Bronchial epithelial cell (primary cell): ENCODE results near the gene ZFYVE9. TPM values are rescaled to one million over a fixed set of nuclear protein-coding genes. Genes with fewer than 3 reads are reported as not detected.

Source experiments
- DNase-seq: peaks from one replicate; pipeline ENCODE4 v3.0.0-alpha.2; 2010; ENCODE audit warnings: low read depth
- FAIRE-seq: peaks from 2 replicates; lab custom pipeline; 2011; peaks lifted over from hg19 to GRCh38; lab: Jason Lieb, UNC
- H3K27me3 ChIP-seq: 2 replicates; pipeline ENCODE4 v1.5.1; 2011; ENCODE audit warnings: low read length; ENCODE audit not compliant: control insufficient read depth, insufficient read depth
- H3K36me3 ChIP-seq: 2 replicates; pipeline ENCODE4 v1.5.1; 2011; ENCODE audit warnings: low read length; ENCODE audit not compliant: control insufficient read depth, insufficient read depth
- H3K4me3 ChIP-seq: 2 replicates; pipeline ENCODE4 v1.5.1; 2011; ENCODE audit warnings: mild to moderate bottlenecking, low read depth, low read length, control low read depth
- total RNA-seq: library from RNA; depleted of rRNA; stranded (reverse); fragments of >200 nt; gene quantifications from 2 replicates; pipeline ENCODE4 v1.2.1, GENCODE V29; 2014
- TF ChIP-seq, protein P1 (sequence below): IDR thresholded peaks from 2 replicates; pipeline ENCODE4 v1.5.1; 2011; ENCODE audit warnings: mild to moderate bottlenecking, moderate library complexity, low read length, control low read depth, inconsistent platforms; ENCODE audit not compliant: insufficient read depth, severe bottlenecking

Gene ZFYVE9
- total RNA-seq, 1 donor from 2014 or later, result 44.8 TPM

DNA sequence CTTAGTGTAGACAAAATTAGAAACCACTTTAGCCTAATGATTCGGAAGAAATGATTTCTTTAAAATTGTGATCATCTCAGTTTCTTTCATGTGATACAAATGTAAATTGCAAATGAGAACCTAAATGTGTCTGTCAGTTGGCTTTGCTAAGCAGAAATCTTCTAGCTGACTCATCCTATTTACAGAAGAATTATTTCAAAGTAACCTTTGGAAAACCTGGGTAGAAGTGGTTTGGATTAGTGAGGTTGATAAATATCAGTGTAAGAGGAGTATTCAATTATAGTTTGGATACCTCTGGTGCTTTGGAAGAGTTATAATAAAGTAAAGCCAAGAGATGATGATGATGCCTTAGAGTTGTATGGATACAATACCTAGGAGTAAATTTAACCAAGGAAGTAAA lies 186.7 kb downstream of the ZFYVE9 start:
- Histone ChIP-seq H3K36me3 (no peaks in the 10 kb centered on the region), H3K4me3 (no peak overlapping the region), H3K27me3 (no peaks in the 10 kb centered on the region)
- peak; percentile 29 for DNase-seq
- no peak for FAIRE-seq
- TF ChIP-seq, protein P1, sequence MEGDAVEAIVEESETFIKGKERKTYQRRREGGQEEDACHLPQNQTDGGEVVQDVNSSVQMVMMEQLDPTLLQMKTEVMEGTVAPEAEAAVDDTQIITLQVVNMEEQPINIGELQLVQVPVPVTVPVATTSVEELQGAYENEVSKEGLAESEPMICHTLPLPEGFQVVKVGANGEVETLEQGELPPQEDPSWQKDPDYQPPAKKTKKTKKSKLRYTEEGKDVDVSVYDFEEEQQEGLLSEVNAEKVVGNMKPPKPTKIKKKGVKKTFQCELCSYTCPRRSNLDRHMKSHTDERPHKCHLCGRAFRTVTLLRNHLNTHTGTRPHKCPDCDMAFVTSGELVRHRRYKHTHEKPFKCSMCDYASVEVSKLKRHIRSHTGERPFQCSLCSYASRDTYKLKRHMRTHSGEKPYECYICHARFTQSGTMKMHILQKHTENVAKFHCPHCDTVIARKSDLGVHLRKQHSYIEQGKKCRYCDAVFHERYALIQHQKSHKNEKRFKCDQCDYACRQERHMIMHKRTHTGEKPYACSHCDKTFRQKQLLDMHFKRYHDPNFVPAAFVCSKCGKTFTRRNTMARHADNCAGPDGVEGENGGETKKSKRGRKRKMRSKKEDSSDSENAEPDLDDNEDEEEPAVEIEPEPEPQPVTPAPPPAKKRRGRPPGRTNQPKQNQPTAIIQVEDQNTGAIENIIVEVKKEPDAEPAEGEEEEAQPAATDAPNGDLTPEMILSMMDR, result no peak

DNA sequence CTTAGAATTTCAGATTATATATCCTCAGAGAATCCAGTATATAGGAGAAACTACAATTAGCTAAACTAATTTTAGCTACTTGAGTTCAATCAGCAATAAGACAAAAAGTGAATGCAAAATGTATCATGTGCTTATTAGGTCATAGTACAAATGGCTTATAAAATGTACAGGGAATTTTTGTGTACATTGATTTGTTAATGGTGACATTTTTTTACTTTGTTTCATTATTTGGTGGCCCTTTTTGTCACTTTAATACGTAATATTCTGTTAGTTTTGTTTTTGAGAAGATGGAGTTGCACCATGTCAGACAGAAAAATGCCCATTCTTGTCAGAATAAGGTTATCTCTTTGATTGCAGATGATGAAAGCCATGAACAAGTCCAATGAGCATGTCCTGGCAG lies 190.5 kb downstream of the ZFYVE9 start:
- no peaks in the 10 kb centered on the region for H3K27me3 ChIP-seq
- DNase-seq, result peak; percentile 29
- H3K36me3 ChIP-seq, result no peaks in the 10 kb centered on the region
- TF ChIP-seq, protein P1, result no peak
- no peak overlapping the region for H3K4me3 ChIP-seq
- FAIRE-seq, result no peak

DNA sequence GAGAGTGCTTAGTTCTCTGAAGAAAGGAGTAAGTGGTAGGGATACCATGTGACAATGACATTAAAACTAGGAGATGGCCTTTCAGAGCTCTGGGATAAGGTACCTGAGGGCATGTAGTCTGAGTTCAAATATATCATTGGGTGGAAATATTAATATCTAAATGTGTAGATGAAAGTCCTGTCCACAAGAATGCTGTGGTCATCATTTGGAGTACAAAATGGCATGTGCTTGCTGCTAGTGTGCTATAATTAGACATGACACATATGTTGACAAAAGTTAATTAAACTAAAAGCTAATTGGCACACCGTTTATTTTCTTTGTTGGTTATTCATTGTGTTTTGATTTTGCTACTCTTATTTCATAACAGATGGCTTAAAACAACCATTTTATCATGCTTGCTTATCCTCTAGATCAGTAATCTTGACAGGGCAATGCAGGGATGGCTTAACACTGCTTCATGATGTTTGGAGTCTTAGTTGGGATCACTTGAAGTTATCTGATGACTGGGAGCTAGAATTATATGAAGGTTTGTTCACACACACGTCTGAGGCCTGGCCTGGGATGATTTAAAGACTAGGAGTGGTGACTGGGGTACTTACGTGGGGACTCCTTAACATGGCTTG lies 193.1 kb downstream of the ZFYVE9 start:
- DNase-seq (no peak), FAIRE-seq (no peak)
- TF ChIP-seq, protein P1, result no peak

DNA sequence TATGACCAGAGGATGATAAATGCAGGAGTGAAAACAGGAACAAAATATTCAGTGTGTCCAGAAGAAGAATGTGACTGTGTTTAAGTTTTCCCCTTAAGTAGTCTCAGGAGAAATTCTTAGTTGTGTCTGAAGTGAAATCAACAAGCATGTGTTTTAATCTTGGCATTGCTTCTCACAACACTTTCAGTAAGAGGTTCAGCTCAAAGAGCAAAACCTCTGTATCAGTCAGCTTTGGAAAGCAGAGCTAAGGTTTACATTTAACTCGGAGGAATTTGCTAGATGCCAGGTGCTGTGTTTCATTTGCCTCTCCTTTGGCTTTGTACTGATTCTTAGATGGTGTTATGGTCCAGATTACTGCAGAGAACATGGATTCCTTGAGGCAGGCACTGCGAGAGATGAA lies 195.6 kb downstream of the ZFYVE9 start:
- TF ChIP-seq, protein P1, result no peak

More for the DNA sequence above, 193.1 kb downstream of the ZFYVE9 start:
- no peaks in the 10 kb centered on the region for H3K36me3 ChIP-seq
- H3K27me3 ChIP-seq, result no peaks in the 10 kb centered on the region
- H3K4me3 ChIP-seq, result no peak overlapping the region

DNA sequence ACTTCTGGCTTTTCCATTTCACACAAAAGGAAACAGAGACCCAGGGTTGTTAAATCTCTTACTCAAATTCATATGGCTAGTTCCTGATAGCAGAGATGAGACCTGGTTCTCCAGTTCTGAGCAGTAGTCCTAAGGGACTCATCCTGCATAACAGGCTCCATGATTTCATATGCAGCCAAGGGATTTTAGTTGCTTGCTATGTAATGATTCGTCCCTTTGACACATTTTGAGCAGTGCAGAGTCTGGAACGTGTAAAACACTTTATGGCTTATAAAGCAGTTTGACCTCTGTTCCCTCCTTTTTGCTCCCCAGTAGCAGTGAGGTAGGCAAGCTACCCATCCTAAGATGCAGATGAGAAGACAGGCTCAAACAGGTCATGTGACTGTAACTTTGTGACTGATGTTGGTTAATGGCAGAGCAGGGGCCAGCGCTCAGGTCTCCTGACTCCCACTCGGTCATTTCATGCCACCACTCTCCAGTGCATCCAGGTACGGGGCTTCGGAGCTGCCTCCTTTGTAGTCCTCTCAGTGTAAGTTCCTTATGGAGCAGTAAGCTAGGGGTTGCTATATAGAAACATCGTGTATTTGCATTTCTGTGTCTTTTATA lies 199.9 kb downstream of the ZFYVE9 start:
- Histone ChIP-seq H3K27me3 (no peaks in the 10 kb centered on the region), H3K36me3 (peaks cover 3% of the 10 kb centered on the region), H3K4me3 (no peak overlapping the region)
- FAIRE-seq, result no peak
- no peak for DNase-seq
- TF ChIP-seq, protein P1, result no peak

More for the DNA sequence above, 195.6 kb downstream of the ZFYVE9 start:
- no peak for DNase-seq
- no peak overlapping the region for H3K4me3 ChIP-seq
- FAIRE-seq, result peak; percentile 66
- H3K27me3 ChIP-seq, result no peaks in the 10 kb centered on the region
- peaks cover 3% of the 10 kb centered on the region for H3K36me3 ChIP-seq
